OCI-LY7 (cell line): ENCODE measurements around the gene GNB5. TPM values are rescaled to one million over a fixed set of nuclear protein-coding genes. Genes with fewer than 3 reads are reported as not detected.

Experiments used
- BruUV-seq: library from RNA; stranded (reverse); fragments of 400-500 nt; replicated peaks from 2 replicates; lab custom pipeline; 2021; lab: Mats Ljungman, UMichigan
- CTCF ChIA-PET: fragments of 300-600 bp; sonication (Branson Sonifier 250); formaldehyde crosslinking; loops from one replicate; lab custom pipeline; 2022; ENCODE audit warnings: antibody characterized with exemption; ENCODE audit not compliant: unreplicated experiment; lab: Charles Lee
- POLR2A ChIA-PET: fragments of 300-600 bp; sonication (Branson Sonifier 250); formaldehyde crosslinking; loops from one replicate; lab custom pipeline; 2022; ENCODE audit warnings: antibody characterized with exemption; lab: Charles Lee
- DNase-seq: peaks from one replicate; pipeline ENCODE4 v3.0.0-alpha.2; 2015; ENCODE audit warnings: low spot score
- H2AFZ ChIP-seq: fragments of 200-600 bp; sonication (generic), shearing (Covaris generic); 2 replicates; pipeline ENCODE4 v1.6.1; 2014; ENCODE audit warnings: mild to moderate bottlenecking, antibody characterized with exemption, low read length, moderate library complexity
- H3K27ac ChIP-seq: fragments of 200-600 bp; sonication (generic); 2 replicates; pipeline ENCODE4 v1.5.1; 2014; ENCODE audit warnings: mixed run types, low read depth, mild to moderate bottlenecking, moderate library complexity, low read length, inconsistent platforms; ENCODE audit not compliant: poor library complexity, severe bottlenecking
- H3K36me3 ChIP-seq: fragments of 200-600 bp; sonication (generic); 2 replicates; pipeline ENCODE4 v1.6.1; 2014; ENCODE audit warnings: mild to moderate bottlenecking, antibody characterized with exemption, low read length, moderate library complexity, mixed read lengths; ENCODE audit not compliant: insufficient read depth
- H3K4me1 ChIP-seq: fragments of 200-600 bp; sonication (generic); 2 replicates; pipeline ENCODE4 v1.5.1; 2014; ENCODE audit warnings: mild to moderate bottlenecking, low read length; ENCODE audit not compliant: insufficient read depth, poor library complexity, severe bottlenecking
- H3K4me2 ChIP-seq: fragments of 200-600 bp; sonication (generic); 2 replicates; pipeline ENCODE4 v1.6.1; 2014; ENCODE audit warnings: mild to moderate bottlenecking, low read length
- H3K4me3 ChIP-seq: fragments of 200-600 bp; sonication (generic); 2 replicates; pipeline ENCODE4 v1.5.1; 2014; ENCODE audit warnings: mild to moderate bottlenecking, low read depth, low read length; ENCODE audit not compliant: poor library complexity, severe bottlenecking
- H3K79me2 ChIP-seq: fragments of 200-600 bp; sonication (generic); 2 replicates; pipeline ENCODE4 v1.6.1; 2016; ENCODE audit warnings: low read depth, mild to moderate bottlenecking, low read length, moderate library complexity, mixed read lengths; ENCODE audit not compliant: insufficient read depth
- H3K9me2 ChIP-seq: fragments of 200-600 bp; sonication (generic); 2 replicates; pipeline ENCODE4 v1.6.1; 2016; ENCODE audit warnings: mild to moderate bottlenecking, low read length, mixed read lengths; ENCODE audit not compliant: insufficient read depth
- H3K9me3 ChIP-seq: fragments of 200-600 bp; sonication (generic); 2 replicates; pipeline ENCODE4 v1.6.1; 2014; ENCODE audit warnings: mild to moderate bottlenecking, mixed run types, low read length, mixed read lengths
- H4K20me1 ChIP-seq: fragments of 200-600 bp; sonication (generic); 2 replicates; pipeline ENCODE4 v1.6.1; 2014; ENCODE audit warnings: mild to moderate bottlenecking, antibody characterized with exemption, low read length, moderate library complexity, mixed read lengths; ENCODE audit not compliant: insufficient read depth
- CTCF ChIP-seq: fragments of 200-600 bp; sonication (generic); conservative IDR thresholded peaks from 2 replicates; pipeline ENCODE4 v1.5.1; 2014; ENCODE audit warnings: mild to moderate bottlenecking, antibody characterized with exemption, low read length, moderate library complexity, mixed read lengths
- EZH2phosphoT487 ChIP-seq: fragments of 200-600 bp; sonication (generic); IDR thresholded peaks from 2 replicates; pipeline ENCODE4 v1.6.1; 2018; ENCODE audit warnings: low read depth, borderline replicate concordance, mild to moderate bottlenecking, mixed run types, antibody characterized with exemption, low read length, moderate library complexity, mixed read lengths
- intact Hi-C: fragments of 100-400 bp; cut with micrococcal nuclease; formaldehyde crosslinking; loops from one replicate; pipeline ENCODE4 v1.10.0; 2022; ENCODE audit not compliant: unreplicated experiment
- total RNA-seq, 2 experiments: library from RNA; depleted of rRNA in 1 of 2; stranded (reverse); fragments of >200 nt in 1 of 2; shearing (Covaris generic) in 1 of 2; gene quantifications; 2 replicates each; pipeline ENCODE4 v1.2.3, GENCODE V29; 2014 to 2022

GNB5 gene
- total RNA-seq, 2 experiments from 2014 or later = 49.0 to 53.9 TPM

- POLR2A ChIA-PET = interaction anchor here (1.3 kb wide), 1 partner anchor 10 kb away, joined by 4 read pairs; no protein-coding TSS in a partner anchor
- H2AFZ ChIP-seq = no peak overlapping the region; the same call in 1 of the 2 replicates
These were observed 84.0 kb downstream of the GNB5 start for GRCh38 chr15:52107238-52107637.

GRCh38 chr15:52106641-52107040 lies 84.6 kb downstream of the GNB5 start:
- Histone ChIP-seq H4K20me1 (no peaks in the 10 kb centered on the region), H3K27ac (no peak overlapping the region), H3K9me2 (no peaks in the 10 kb centered on the region), H3K36me3 (no peaks in the 10 kb centered on the region), H3K4me2 (no peak overlapping the region), H3K4me3 (no peak overlapping the region), H3K9me3 (no peaks in the 10 kb centered on the region), H3K4me1 (peaks cover 50% of the 10 kb centered on the region), H2AFZ (no peak overlapping the region; the same call in 1 of the 2 replicates), H3K79me2 (no peaks in the 10 kb centered on the region)
- POLR2A ChIA-PET = no interaction called here
- TF ChIP-seq EZH2phosphoT487 (no peak), CTCF (no peak)
- BruUV-seq = no TSS peak
- CTCF ChIA-PET = no interaction called here
- intact Hi-C loops = no loop called here
- DNase-seq = no peak

More at GRCh38 chr15:52107238-52107637, 84.0 kb downstream of the GNB5 start:
- H4K20me1 ChIP-seq = no peaks in the 10 kb centered on the region
- peak; percentile 21 for DNase-seq
- CTCF ChIA-PET = no interaction called here
- intact Hi-C loops = no loop called here
- no peaks in the 10 kb centered on the region for H3K79me2 ChIP-seq
- H3K9me2 ChIP-seq = no peaks in the 10 kb centered on the region
- no peaks in the 10 kb centered on the region for H3K36me3 ChIP-seq
- TF ChIP-seq EZH2phosphoT487 = no peak
- TF ChIP-seq CTCF = no peak
- no peak overlapping the region for H3K4me3 ChIP-seq
- H3K27ac ChIP-seq = no peak overlapping the region
- no peak overlapping the region for H3K4me2 ChIP-seq
- H3K4me1 ChIP-seq = peaks cover 44% of the 10 kb centered on the region
- no peaks in the 10 kb centered on the region for H3K9me3 ChIP-seq
- no TSS peak for BruUV-seq

- ChIA-PET CTCF (no interaction called here), POLR2A (no interaction called here)
- Histone ChIP-seq H3K4me1 (peaks cover 52% of the 10 kb centered on the region), H3K4me2 (no peak overlapping the region), H4K20me1 (no peaks in the 10 kb centered on the region), H3K27ac (no peak overlapping the region), H3K9me3 (no peaks in the 10 kb centered on the region), H2AFZ (no peak overlapping the region), H3K4me3 (no peak overlapping the region), H3K79me2 (no peaks in the 10 kb centered on the region), H3K36me3 (no peaks in the 10 kb centered on the region), H3K9me2 (no peaks in the 10 kb centered on the region)
- TF ChIP-seq EZH2phosphoT487 (no peak), CTCF (no peak)
- no peak for DNase-seq
- no TSS peak for BruUV-seq
- intact Hi-C loops = no loop called here
These were observed 85.3 kb downstream of the GNB5 start for GRCh38 chr15:52105846-52106245.
